Measurements from ENCODE around the gene TWF2.

Gene TWF2

DNA sequence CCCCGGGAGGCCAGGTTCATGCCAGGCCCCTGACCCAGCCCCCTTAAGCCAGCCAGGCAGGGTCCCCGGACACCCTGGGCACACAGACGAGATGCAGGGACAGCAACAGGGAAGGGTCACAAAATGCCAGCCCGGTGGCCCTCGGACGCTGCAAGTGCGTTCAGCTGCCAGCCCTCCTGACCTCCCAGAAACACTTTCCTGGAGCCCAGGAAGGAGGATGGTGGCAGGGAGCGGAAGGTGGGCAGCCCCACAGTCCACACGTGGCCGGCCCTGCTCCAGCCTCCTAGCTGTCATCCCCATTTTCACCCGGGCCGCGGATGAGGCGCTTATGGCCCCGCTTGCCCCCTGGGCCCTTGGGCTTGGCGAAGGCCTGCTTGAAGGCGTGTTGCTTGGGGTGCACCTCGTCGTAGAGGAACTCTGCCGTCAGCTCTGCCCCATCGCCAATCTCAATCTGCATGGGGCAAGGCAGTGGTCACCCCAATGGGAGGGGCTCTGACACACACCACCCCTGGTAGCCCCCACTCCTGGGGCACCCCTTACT lies 10.1 kb downstream of the TWF2 start:
- no peak for TF ChIP-seq EZH2phosphoT487 (conservative IDR thresholded peaks at IDR 0.05; ENCODE audit: low read length)
- TF ChIP-seq, protein P1, sequence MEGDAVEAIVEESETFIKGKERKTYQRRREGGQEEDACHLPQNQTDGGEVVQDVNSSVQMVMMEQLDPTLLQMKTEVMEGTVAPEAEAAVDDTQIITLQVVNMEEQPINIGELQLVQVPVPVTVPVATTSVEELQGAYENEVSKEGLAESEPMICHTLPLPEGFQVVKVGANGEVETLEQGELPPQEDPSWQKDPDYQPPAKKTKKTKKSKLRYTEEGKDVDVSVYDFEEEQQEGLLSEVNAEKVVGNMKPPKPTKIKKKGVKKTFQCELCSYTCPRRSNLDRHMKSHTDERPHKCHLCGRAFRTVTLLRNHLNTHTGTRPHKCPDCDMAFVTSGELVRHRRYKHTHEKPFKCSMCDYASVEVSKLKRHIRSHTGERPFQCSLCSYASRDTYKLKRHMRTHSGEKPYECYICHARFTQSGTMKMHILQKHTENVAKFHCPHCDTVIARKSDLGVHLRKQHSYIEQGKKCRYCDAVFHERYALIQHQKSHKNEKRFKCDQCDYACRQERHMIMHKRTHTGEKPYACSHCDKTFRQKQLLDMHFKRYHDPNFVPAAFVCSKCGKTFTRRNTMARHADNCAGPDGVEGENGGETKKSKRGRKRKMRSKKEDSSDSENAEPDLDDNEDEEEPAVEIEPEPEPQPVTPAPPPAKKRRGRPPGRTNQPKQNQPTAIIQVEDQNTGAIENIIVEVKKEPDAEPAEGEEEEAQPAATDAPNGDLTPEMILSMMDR (IDR thresholded peaks at IDR 0.05; ENCODE audit: insufficient read depth, low read length, poor library complexity, severe bottlenecking), result no peak
- Histone ChIP-seq H2AFZ (ENCODE audit: low read depth, low read length, severe bottlenecking) (no peak overlapping the region), H3K27ac (ENCODE audit: low read depth, low read length) (no peak overlapping the region), H3K27me3 (ENCODE audit: low read length) (no peaks in the 10 kb centered on the region), H3K79me2 (ENCODE audit: insufficient read depth, low read length) (peaks cover 11% of the 10 kb centered on the region), H3K4me3 (ENCODE audit: insufficient read depth, low read length, poor library complexity, severe bottlenecking) (no peak overlapping the region), H3K9me2 (replicated peaks; ENCODE audit: insufficient read depth, low read length) (no peaks in the 10 kb centered on the region), H3K9ac (ENCODE audit: low read length) (no peak overlapping the region), H3K9me3 (ENCODE audit: insufficient read depth, low read length) (no peaks in the 10 kb centered on the region), H3K4me2 (ENCODE audit: low read depth, low read length, poor library complexity, severe bottlenecking) (no peak overlapping the region), H3F3A (ENCODE audit: insufficient read depth) (peaks cover 12% of the 10 kb centered on the region), H3K36me3 (ENCODE audit: low read length) (no peaks in the 10 kb centered on the region), H4K20me1 (ENCODE audit: low read depth, low read length) (no peaks in the 10 kb centered on the region)

DNA sequence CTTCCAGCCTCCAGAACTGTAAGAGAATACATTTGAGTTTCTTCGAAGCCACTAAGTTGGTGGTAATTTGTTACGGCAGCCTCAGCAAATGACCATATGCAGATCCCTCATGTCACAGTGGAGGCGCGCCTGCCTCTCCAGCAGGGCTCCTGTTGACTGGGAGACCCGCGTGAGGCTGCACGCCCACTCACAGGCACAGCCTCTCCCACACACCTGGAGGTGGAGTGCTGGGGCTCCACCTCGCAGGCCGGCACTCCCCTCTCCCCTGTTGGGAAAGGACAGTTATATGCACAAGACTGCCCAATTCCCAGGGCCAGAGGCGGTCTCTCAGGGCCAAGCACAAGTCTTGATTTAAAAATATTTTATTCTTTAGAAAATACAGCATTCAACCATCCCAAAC lies 10.7 kb downstream of the TWF2 start:
- Histone ChIP-seq H3K4me3 (ENCODE audit: insufficient read depth, low read length, poor library complexity, severe bottlenecking) (no peak overlapping the region), H2AFZ (ENCODE audit: low read depth, low read length, severe bottlenecking) (no peak overlapping the region), H3K27ac (ENCODE audit: low read depth, low read length) (no peak overlapping the region), H3K27me3 (ENCODE audit: low read length) (no peaks in the 10 kb centered on the region), H3K9me3 (ENCODE audit: insufficient read depth, low read length) (no peaks in the 10 kb centered on the region), H3K36me3 (ENCODE audit: low read length) (no peaks in the 10 kb centered on the region), H3K4me2 (ENCODE audit: low read depth, low read length, poor library complexity, severe bottlenecking) (no peak overlapping the region), H3F3A (ENCODE audit: insufficient read depth) (peaks cover 12% of the 10 kb centered on the region), H4K20me1 (ENCODE audit: low read depth, low read length) (no peaks in the 10 kb centered on the region), H3K79me2 (ENCODE audit: insufficient read depth, low read length) (peaks cover 17% of the 10 kb centered on the region), H3K9me2 (replicated peaks; ENCODE audit: insufficient read depth, low read length) (no peaks in the 10 kb centered on the region), H3K9ac (ENCODE audit: low read length) (no peak overlapping the region)
- TF ChIP-seq, protein P1 (IDR thresholded peaks at IDR 0.05; ENCODE audit: insufficient read depth, low read length, poor library complexity, severe bottlenecking), result no peak
- no peak for TF ChIP-seq EZH2phosphoT487 (conservative IDR thresholded peaks at IDR 0.05; ENCODE audit: low read length)

DNA sequence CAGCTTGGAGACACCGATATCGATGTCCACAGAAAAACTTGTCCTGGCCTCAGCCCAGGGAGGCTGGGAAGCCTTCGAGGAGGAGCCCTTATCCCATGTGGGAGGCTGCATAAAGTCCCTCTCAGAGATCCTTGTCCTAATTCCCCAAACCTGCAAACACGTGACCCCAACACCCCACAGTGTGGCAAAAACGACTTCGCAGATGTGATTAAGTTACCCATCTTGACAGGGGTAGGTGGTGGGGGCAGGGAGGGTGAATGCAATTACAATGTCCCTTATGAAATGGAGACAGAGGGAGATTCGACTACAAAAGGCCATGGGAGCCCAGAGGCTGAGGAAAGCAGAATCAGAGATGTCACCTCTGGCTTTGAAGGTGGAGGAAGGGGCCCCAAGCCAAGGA lies 11.2 kb downstream of the TWF2 start:
- no peak overlapping the region for H3K4me3 ChIP-seq (ENCODE audit: insufficient read depth, low read length, poor library complexity, severe bottlenecking)
- peaks cover 22% of the 10 kb centered on the region for H3K79me2 ChIP-seq (ENCODE audit: insufficient read depth, low read length)
- H3K36me3 ChIP-seq (ENCODE audit: low read length), result no peaks in the 10 kb centered on the region
- no peak overlapping the region for H3K9ac ChIP-seq (ENCODE audit: low read length)
- H2AFZ ChIP-seq (ENCODE audit: low read depth, low read length, severe bottlenecking), result no peak overlapping the region
- no peaks in the 10 kb centered on the region for H3K27me3 ChIP-seq (ENCODE audit: low read length)
- H3K4me2 ChIP-seq (ENCODE audit: low read depth, low read length, poor library complexity, severe bottlenecking), result no peak overlapping the region
- H4K20me1 ChIP-seq (ENCODE audit: low read depth, low read length), result no peaks in the 10 kb centered on the region
- no peaks in the 10 kb centered on the region for H3K9me2 ChIP-seq (replicated peaks; ENCODE audit: insufficient read depth, low read length)
- TF ChIP-seq, protein P1 (IDR thresholded peaks at IDR 0.05; ENCODE audit: insufficient read depth, low read length, poor library complexity, severe bottlenecking), result no peak
- TF ChIP-seq EZH2phosphoT487 (conservative IDR thresholded peaks at IDR 0.05; ENCODE audit: low read length), result no peak
- peaks cover 12% of the 10 kb centered on the region for H3F3A ChIP-seq (ENCODE audit: insufficient read depth)
- no peak overlapping the region for H3K27ac ChIP-seq (ENCODE audit: low read depth, low read length)
- no peaks in the 10 kb centered on the region for H3K9me3 ChIP-seq (ENCODE audit: insufficient read depth, low read length)
